HL-60 (cell line): Measurements from ENCODE around the gene ZPBP2.
A peak's percentile ranks its signal among the peaks of the same experiment; 100 is the strongest.

Source experiments
- DNase-seq, 2 experiments: peaks; one replicate each; pipeline ENCODE4 v3.0.0-alpha.2; 2010 to 2020; ENCODE audit warnings: low read depth in 1 of 2, low spot score in 1 of 2
- H3K27ac ChIP-seq: fragments of 250-450 bp; sonication (Bioruptor Pico); replicated peaks from 2 replicates; pipeline ENCODE4 v1.5.1; 2020; ENCODE audit warnings: mild to moderate bottlenecking, moderate library complexity
- H3K27me3 ChIP-seq: fragments of 250-450 bp; sonication (Bioruptor Pico); 2 replicates; pipeline ENCODE4 v1.5.1; 2021; ENCODE audit warnings: mild to moderate bottlenecking, moderate library complexity; ENCODE audit not compliant: insufficient read depth, poor library complexity, severe bottlenecking
- H3K4me3 ChIP-seq: replicated peaks from 2 replicates; pipeline ENCODE4 v1.5.1; 2011; ENCODE audit warnings: mild to moderate bottlenecking, control low read depth, low read length; ENCODE audit not compliant: insufficient read depth
- GABPA ChIP-seq: IDR thresholded peaks from 2 replicates; pipeline ENCODE4 v1.6.1; 2012; ENCODE audit warnings: low read depth
- POLR2AphosphoS5 ChIP-seq: IDR thresholded peaks from 2 replicates; pipeline ENCODE4 v1.6.1; 2012; ENCODE audit warnings: low read depth
- SPI1 ChIP-seq: IDR thresholded peaks from 2 replicates; pipeline ENCODE4 v1.6.1; 2012; ENCODE audit warnings: low read depth, mild to moderate bottlenecking, borderline replicate concordance
- TF ChIP-seq, protein P1 (sequence below): IDR thresholded peaks from 2 replicates; pipeline ENCODE4 v1.6.1; 2012; ENCODE audit warnings: low read depth; ENCODE audit not compliant: insufficient replicate concordance
- TF ChIP-seq, protein P2 (sequence below): IDR thresholded peaks from one replicate; pipeline ENCODE4 v1.5.1; 2011; ENCODE audit warnings: low read length, control low read depth, inconsistent platforms; ENCODE audit not compliant: insufficient read depth

The ZPBP2 gene

GRCh38 chr17:39863244-39863917 lies 4.6 kb upstream of the ZPBP2 start:
- Histone ChIP-seq H3K4me3 (no peak overlapping the region), H3K27me3 (peaks cover 24% of the 10 kb centered on the region), H3K27ac (no peak overlapping the region)
- TF ChIP-seq GABPA (no peak), POLR2AphosphoS5 (no peak), SPI1 (no peak)
- TF ChIP-seq, protein P1, sequence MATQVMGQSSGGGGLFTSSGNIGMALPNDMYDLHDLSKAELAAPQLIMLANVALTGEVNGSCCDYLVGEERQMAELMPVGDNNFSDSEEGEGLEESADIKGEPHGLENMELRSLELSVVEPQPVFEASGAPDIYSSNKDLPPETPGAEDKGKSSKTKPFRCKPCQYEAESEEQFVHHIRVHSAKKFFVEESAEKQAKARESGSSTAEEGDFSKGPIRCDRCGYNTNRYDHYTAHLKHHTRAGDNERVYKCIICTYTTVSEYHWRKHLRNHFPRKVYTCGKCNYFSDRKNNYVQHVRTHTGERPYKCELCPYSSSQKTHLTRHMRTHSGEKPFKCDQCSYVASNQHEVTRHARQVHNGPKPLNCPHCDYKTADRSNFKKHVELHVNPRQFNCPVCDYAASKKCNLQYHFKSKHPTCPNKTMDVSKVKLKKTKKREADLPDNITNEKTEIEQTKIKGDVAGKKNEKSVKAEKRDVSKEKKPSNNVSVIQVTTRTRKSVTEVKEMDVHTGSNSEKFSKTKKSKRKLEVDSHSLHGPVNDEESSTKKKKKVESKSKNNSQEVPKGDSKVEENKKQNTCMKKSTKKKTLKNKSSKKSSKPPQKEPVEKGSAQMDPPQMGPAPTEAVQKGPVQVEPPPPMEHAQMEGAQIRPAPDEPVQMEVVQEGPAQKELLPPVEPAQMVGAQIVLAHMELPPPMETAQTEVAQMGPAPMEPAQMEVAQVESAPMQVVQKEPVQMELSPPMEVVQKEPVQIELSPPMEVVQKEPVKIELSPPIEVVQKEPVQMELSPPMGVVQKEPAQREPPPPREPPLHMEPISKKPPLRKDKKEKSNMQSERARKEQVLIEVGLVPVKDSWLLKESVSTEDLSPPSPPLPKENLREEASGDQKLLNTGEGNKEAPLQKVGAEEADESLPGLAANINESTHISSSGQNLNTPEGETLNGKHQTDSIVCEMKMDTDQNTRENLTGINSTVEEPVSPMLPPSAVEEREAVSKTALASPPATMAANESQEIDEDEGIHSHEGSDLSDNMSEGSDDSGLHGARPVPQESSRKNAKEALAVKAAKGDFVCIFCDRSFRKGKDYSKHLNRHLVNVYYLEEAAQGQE = no peak
- no peak for DNase-seq

DNA sequence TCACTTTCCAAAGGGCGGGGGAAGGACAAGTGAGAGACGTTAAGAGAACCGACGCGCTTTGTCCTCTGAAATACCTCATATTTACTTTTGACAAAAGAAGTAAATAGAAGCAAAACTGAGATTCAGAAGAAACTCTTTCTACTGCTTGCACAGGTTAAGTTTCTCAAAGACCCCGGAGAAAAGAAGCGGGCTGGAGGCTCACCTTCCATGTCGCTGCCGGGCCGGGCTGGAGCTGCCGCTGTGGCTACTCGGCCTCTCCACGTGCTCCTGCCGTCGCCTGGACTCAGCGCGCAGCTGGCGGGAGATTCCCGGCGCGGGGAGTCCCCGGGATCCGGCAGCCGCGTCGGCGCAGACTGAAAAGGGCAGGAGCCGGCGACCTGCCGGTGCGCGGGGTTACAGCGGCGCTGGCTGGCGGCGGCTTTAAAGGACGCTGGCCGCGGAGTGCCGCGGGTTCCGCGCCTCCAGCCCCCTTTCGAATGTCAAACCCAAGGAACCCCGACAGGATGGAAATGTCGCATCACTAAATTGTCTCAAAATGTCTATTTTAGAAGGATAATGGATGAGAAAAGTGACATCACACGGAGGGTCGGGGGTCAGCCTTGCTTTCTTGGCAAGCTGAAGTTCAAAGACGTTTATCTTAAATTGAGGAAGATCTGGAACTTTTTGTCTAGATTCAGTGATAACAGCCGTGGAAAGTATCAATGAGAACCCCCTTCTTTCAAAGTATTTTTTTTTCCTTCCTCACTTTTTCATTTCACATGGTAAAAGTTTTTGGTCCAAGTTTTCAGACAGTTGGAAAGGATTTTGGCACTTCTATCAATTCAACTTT lies 3.9 kb upstream of the ZPBP2 start, which contains the start of gene IKZF3:
TSS of gene IKZF3 (minus strand) at position 395 of the 829 bp plus-strand sequence. CDS start at position 209, 186 bp downstream.
- Histone ChIP-seq H3K27me3 (peaks cover 24% of the 10 kb centered on the region), H3K4me3 (peak within 1 kb of the TSS; percentile 23), H3K27ac (no peak within 1 kb of the TSS)
- DNase-seq = peak; percentile 20 to 22
- no peak for TF ChIP-seq GABPA
- TF ChIP-seq, protein P1 = no peak
- no peak for TF ChIP-seq SPI1
- TF ChIP-seq, protein P2, sequence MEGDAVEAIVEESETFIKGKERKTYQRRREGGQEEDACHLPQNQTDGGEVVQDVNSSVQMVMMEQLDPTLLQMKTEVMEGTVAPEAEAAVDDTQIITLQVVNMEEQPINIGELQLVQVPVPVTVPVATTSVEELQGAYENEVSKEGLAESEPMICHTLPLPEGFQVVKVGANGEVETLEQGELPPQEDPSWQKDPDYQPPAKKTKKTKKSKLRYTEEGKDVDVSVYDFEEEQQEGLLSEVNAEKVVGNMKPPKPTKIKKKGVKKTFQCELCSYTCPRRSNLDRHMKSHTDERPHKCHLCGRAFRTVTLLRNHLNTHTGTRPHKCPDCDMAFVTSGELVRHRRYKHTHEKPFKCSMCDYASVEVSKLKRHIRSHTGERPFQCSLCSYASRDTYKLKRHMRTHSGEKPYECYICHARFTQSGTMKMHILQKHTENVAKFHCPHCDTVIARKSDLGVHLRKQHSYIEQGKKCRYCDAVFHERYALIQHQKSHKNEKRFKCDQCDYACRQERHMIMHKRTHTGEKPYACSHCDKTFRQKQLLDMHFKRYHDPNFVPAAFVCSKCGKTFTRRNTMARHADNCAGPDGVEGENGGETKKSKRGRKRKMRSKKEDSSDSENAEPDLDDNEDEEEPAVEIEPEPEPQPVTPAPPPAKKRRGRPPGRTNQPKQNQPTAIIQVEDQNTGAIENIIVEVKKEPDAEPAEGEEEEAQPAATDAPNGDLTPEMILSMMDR = no peak
- TF ChIP-seq POLR2AphosphoS5 = no peak

DNA sequence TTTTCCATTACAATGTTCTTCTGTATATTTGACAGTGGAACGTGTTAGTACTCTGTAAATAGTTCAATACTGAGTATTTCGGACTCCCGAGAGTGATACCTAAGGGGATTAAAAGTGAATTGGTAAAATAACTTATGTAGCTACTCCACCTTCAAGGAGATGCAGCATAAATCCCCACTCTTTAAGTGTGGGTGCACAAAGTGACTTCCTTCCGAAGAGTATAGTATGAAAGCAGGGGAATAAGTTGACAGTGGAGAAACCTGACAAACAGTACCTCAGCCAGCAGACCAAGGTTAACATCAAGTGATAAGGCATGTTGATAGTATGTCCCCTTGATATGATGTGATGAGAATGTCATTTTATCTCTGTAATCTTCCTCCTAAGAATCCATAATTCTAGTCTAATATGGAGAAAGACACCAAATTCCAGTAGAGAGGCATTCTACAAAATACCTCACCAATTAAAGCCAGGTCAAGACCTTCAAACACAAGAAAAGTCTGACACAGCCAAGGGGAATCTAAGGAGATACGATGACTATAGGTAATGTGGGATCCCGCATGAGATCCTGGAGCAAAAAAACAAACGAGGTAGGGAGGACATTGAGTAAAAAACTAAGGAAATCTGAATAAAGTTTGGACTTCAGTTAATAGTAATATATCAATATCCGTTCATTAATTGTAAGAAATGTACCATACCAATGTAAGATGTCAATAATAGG lies 1.8 kb upstream of the ZPBP2 start:
- no peak overlapping the region for H3K27ac ChIP-seq
- no peak for TF ChIP-seq GABPA
- TF ChIP-seq, protein P1 = no peak
- TF ChIP-seq, protein P2 = no peak
- TF ChIP-seq POLR2AphosphoS5 = no peak
- no peak for TF ChIP-seq SPI1
- no peak for DNase-seq
- H3K4me3 ChIP-seq = no peak overlapping the region
- peaks cover 24% of the 10 kb centered on the region for H3K27me3 ChIP-seq
